HG03280 (cell line): ENCODE measurements around the gene RNF180.
"Not testable (repeated sequence)": the region's sequence is repeated elsewhere in the genome, so short reads cannot be mapped to it uniquely, and the experiment has no call there.

Experiments used
- ATAC-seq: cut with Tn5 transposase; IDR thresholded peaks from one replicate; pipeline ENCODE4 v1.9.1; 2021; ENCODE audit warnings: mild to moderate bottlenecking, moderate library complexity; ENCODE audit not compliant: unreplicated experiment

The RNF180 gene

GRCh38 chr5:64269164-64269563, 103.5 kb downstream of the RNF180 start:
- ATAC-seq: no peak

GRCh38 chr5:64273276-64273675, 107.6 kb downstream of the RNF180 start:
- no peak for ATAC-seq

GRCh38 chr5:64285188-64286130, 119.8 kb downstream of the RNF180 start:
- ATAC-seq: no peak

GRCh38 chr5:64286381-64286780, 120.7 kb downstream of the RNF180 start:
- no peak for ATAC-seq

- ATAC-seq: not testable (repeated sequence)
Observed at GRCh38 chr5:64288496-64288895, 122.9 kb downstream of the RNF180 start.

- no peak for ATAC-seq
Observed at GRCh38 chr5:64292611-64293215, 127.1 kb downstream of the RNF180 start.

GRCh38 chr5:64295101-64295500, 129.5 kb downstream of the RNF180 start:
- no peak for ATAC-seq

- ATAC-seq: no peak
Observed at GRCh38 chr5:64298586-64298985, 132.9 kb downstream of the RNF180 start.

- ATAC-seq: no peak
Observed at GRCh38 chr5:64299805-64300204, 134.2 kb downstream of the RNF180 start.

GRCh38 chr5:64301566-64301965, 135.9 kb downstream of the RNF180 start:
- no peak for ATAC-seq

GRCh38 chr5:64308135-64308534, 142.5 kb downstream of the RNF180 start:
- no peak for ATAC-seq

GRCh38 chr5:64312491-64312890, 146.8 kb downstream of the RNF180 start:
- no peak for ATAC-seq

- no peak for ATAC-seq
Observed at GRCh38 chr5:64315778-64316177, 150.1 kb downstream of the RNF180 start.

- no peak for ATAC-seq
Observed at GRCh38 chr5:64318175-64318574, 152.5 kb downstream of the RNF180 start.

- no peak for ATAC-seq
Observed at GRCh38 chr5:64323591-64323990, 157.9 kb downstream of the RNF180 start.

- no peak for ATAC-seq
Observed at GRCh38 chr5:64330728-64331231, 165.1 kb downstream of the RNF180 start.

GRCh38 chr5:64331597-64332277, 166.1 kb downstream of the RNF180 start:
- ATAC-seq: no peak

GRCh38 chr5:64333886-64334285, 168.2 kb downstream of the RNF180 start:
- no peak for ATAC-seq

GRCh38 chr5:64339769-64340168, 174.1 kb downstream of the RNF180 start:
- no peak for ATAC-seq

- no peak for ATAC-seq
Observed at GRCh38 chr5:64340293-64340692, 174.7 kb downstream of the RNF180 start.

GRCh38 chr5:64341340-64341739, 175.7 kb downstream of the RNF180 start:
- no peak for ATAC-seq
